GM19023 (cell line): ENCODE measurements around the gene ATP2B3.

ENCODE experiments used
- ATAC-seq: cut with Tn5 transposase; IDR thresholded peaks from one replicate; pipeline ENCODE4 v1.9.1; 2021; ENCODE audit warnings: mild to moderate bottlenecking, moderate library complexity; ENCODE audit not compliant: unreplicated experiment

Gene ATP2B3

GRCh38 chrX:153517423-153517822 lies at the start of gene ATP2B3:
ATP2B3 (plus strand) TSS chrX:153517642; CDS start chrX:153536248, 18,606 bp downstream.
- no peak for ATAC-seq

- no peak for ATAC-seq
These were observed 49.3 kb upstream of the ATP2B3 start for GRCh38 chrX:153468008-153468580.

- peak; percentile 44 for ATAC-seq
These were observed 47.5 kb upstream of the ATP2B3 start for GRCh38 chrX:153469811-153470410.

GRCh38 chrX:153470411-153471363 lies 46.8 kb upstream of the ATP2B3 start, which contains the start of gene HAUS7:
HAUS7 (minus strand) TSS chrX:153470576; CDS start chrX:153470557, 19 bp downstream.
- peak; percentile 83 for ATAC-seq

DNA sequence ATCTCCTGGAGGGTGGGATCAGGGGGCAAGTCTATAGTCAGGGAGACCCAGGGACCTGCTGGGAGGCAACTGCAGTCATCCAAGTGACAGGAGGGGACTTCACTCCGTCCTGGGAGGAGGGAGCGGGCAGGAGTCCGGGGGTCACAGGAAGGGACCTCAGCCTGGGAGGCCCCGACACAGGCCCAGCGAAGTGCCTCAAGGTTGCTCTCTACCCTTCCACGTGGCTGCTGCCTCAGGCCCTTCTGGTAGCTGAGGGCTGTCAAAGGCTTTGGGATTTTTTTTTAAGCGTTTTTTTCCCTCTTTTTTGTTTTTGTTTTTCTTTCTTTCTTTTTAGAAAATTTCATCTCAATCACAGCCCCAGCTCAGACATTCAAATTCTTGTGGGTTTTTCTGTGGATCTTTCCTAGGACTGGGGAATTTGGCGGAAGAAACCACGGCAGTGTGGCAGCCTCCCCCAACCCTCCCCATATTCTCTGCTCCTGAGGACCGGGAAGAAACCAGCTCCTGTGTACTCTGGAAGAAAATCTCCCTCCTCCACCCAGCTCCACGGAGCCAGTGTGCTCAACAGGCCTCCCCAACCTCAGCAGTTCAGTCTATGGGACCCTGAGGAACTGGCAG lies 45.7 kb upstream of the ATP2B3 start:
- no peak for ATAC-seq

- ATAC-seq: no peak
These were observed 44.3 kb upstream of the ATP2B3 start for GRCh38 chrX:153473126-153473525.

DNA sequence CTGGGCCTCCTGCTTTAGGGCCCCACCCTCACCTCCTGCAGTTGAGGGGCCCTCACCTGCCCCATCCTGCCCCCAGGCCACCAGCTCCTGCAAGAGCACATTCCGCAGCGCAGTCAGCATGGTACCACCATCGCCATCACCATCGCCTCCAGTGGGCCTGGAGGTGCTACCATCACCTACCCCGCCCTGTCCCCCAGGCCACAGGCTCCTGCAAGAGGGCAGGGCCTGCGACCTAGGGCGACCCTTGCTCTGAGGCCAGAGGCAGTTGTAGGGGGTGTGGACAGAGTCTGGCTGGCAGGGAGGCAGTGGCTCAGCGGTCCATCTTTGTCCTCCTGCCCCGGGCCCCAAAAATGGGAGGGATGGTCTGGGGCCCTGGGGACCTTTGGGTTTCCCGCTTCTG lies 43.2 kb upstream of the ATP2B3 start:
- ATAC-seq: no peak

GRCh38 chrX:153474718-153475117 lies 42.7 kb upstream of the ATP2B3 start:
- no peak for ATAC-seq

DNA sequence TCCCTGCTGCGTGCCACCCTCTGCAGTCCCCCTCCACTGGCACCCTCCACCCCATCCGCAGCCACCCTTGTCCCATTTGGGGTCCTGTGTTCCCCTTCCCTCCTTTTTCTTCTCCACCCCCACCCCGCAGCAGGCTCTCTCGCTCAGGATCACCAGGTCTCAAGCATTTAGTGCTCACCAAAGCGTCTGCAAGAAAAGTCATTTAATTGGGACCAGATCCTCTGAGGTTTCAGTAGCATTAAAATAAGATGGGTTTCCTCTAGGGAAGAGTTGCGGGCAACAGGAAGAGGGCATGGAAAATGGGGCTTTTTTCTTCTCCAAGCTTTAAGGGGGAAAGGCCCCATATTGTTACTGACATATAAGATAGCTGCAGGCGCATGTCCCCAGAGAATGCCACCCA lies 42.2 kb upstream of the ATP2B3 start:
- no peak for ATAC-seq

DNA sequence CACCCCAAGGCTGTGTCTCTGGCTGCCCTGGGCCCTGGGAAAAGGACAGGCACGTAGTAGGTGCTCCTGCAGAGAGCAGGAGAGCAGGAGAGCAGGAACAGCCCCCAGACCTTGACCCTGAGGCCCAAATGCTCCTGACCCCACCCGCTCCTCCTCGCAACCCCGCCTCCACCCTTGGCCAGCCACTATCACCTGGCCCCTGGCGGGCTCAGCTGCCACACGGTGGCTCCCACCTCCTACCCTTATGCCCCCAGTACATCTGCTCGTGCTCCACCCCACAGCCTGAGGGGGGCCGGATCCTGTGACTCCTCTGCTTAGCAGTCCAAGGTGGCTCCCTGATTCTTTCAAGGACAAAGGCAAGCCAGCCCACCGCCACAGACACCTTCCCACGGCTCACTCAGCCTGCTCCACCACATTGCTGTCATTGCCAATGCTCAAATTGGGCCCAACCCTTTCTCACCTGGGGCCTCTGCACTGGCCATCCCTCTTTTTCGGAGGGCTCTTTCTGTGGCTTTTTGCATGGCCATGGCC lies 41.6 kb upstream of the ATP2B3 start:
- ATAC-seq: no peak

GRCh38 chrX:153476666-153477363 lies 40.6 kb upstream of the ATP2B3 start:
- ATAC-seq: no peak

DNA sequence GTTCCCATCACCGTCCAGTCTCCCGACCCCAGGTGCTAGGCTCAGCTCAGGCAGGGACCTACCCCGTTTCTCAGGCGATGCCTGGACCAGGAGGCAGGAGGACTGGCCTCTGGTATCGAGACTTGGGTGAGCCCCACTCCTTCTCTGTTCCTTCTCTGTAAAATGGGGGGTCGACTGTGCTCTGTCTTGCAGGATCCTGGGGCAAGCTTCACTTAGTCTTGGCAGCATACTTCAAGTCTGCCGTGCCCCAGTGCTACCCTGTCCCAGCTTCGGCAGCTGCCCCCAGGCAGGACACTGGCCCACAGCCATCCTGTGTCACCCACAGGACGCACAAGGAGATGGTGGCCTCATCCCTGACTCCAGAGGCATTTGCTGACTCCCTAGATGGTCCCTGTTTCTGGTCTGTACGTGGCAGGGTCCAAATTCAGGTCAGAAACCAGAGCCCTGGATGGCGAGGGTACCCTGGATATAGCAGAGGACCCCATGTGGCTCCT lies 40.0 kb upstream of the ATP2B3 start:
- ATAC-seq: no peak

- ATAC-seq: no peak
These were observed 39.5 kb upstream of the ATP2B3 start for GRCh38 chrX:153477901-153478300.

- no peak for ATAC-seq
These were observed 38.7 kb upstream of the ATP2B3 start for GRCh38 chrX:153478746-153479145.

DNA sequence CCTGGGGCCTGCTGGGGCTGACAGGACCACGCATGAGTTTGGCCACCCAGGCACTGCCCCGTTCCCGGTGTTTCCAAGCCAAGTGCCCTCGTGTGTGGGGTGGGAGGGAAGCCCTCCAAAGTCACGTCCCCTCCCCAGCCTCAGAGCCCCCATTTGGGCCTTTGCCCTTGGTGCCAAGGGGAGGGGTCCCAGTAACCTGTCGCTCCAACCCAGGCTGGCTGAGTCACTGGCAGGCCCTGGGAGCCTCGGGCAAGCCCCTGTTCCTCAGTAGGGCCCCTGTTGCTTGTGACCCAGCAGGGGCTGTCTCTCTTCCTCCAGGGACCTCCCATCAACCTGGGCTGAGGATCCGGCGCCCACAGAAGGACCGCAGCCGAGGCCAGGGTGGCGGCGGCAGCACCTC lies 36.4 kb upstream of the ATP2B3 start:
- no peak for ATAC-seq

GRCh38 chrX:153482376-153483015 lies 34.9 kb upstream of the ATP2B3 start:
- ATAC-seq: no peak

DNA sequence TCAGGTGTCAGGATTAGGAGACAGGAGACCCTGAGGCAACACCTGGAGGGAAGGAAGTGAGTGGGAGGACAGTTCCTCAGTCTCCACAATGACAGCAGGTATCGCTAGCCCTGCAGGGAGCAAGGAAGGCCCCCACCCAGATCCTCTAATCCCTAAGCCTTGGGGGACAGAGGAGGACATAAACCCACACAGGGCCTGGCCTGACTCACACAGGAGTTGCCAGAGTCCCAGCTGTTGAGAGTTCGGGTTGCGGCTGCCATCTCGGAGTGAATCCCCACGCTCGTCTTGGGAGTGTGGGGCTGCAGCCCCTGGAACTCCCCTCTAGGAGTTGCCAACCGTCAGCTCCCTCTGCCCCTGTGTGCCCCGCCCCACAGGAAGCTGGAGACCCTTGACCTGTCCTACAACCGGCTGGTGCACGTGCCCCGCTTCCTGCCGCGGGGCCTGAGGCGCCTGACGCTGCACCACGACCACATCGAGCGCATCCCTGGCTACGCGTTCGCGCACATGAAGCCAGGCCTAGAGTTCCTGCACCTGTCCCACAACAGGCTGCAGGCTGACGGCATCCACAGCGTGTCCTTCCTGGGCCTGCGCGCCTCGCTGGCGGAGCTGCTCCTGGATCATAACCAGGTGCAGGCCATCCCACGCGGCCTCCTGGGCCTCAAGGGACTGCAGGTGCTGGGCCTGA lies 31.9 kb upstream of the ATP2B3 start:
- no peak for ATAC-seq

GRCh38 chrX:153486171-153486570 lies 31.3 kb upstream of the ATP2B3 start:
- no peak for ATAC-seq

- ATAC-seq: no peak
These were observed 29.8 kb upstream of the ATP2B3 start for GRCh38 chrX:153487590-153488071.
